ENCODE results near the gene SPATA31D1.

Gene SPATA31D1

GRCh38 chr9:82021198-82021597 lies 32.6 kb downstream of the SPATA31D1 start:
- DNase-seq (ENCODE audit: low read depth in 2 of 2): no peak

- no peak for DNase-seq (ENCODE audit: low read depth in 2 of 2)
Measured at GRCh38 chr9:82022121-82022520, 33.5 kb downstream of the SPATA31D1 start.

- no peak for DNase-seq (ENCODE audit: low read depth in 2 of 2)
Measured at GRCh38 chr9:82024908-82025307, 36.3 kb downstream of the SPATA31D1 start.

GRCh38 chr9:82031538-82032280 lies 43.1 kb downstream of the SPATA31D1 start:
- no peak for DNase-seq (ENCODE audit: low read depth in 2 of 2)

- DNase-seq (ENCODE audit: low read depth in 2 of 2): no peak
Measured at GRCh38 chr9:82034956-82035731, 46.6 kb downstream of the SPATA31D1 start.

GRCh38 chr9:82036086-82036485 lies 47.5 kb downstream of the SPATA31D1 start:
- no peak for DNase-seq (ENCODE audit: low read depth in 2 of 2)

- no peak for DNase-seq (ENCODE audit: low read depth in 2 of 2)
Measured at GRCh38 chr9:82037126-82037525, 48.6 kb downstream of the SPATA31D1 start.

GRCh38 chr9:82038897-82039296 lies 50.3 kb downstream of the SPATA31D1 start:
- DNase-seq (ENCODE audit: low read depth in 2 of 2): no peak
